HEK293 (cell line): ENCODE data around the gene C1orf21.

ENCODE experiments used
- REST ChIP-seq: fragments of 450-650 bp; formaldehyde crosslinking; IDR thresholded peaks from 2 replicates; pipeline ENCODE4 v1.5.1; 2016; ENCODE audit warnings: missing biosample characterization, missing genetic modification characterization
- TCF7L2 ChIP-seq: IDR thresholded peaks from 2 replicates; pipeline ENCODE4 v1.6.1; 2011; ENCODE audit warnings: low read depth, mild to moderate bottlenecking, inconsistent platforms, low read length, moderate library complexity, borderline replicate concordance
- ZBTB21 ChIP-seq: fragments of 450-650 bp; formaldehyde crosslinking; IDR thresholded peaks from 2 replicates; pipeline ENCODE4 v1.5.1; 2017; ENCODE audit warnings: missing biosample characterization, missing genetic modification characterization
- ZBTB48 ChIP-seq: fragments of 450-650 bp; formaldehyde crosslinking; IDR thresholded peaks from 2 replicates; pipeline ENCODE4 v1.5.1; 2016; ENCODE audit warnings: missing biosample characterization, missing genetic modification characterization
- ZNF114 ChIP-seq: fragments of 450-650 bp; formaldehyde crosslinking; IDR thresholded peaks from 2 replicates; pipeline ENCODE4 v1.5.0; 2017; ENCODE audit warnings: missing biosample characterization, missing genetic modification characterization
- ZNF558 ChIP-seq: fragments of 450-650 bp; formaldehyde crosslinking; IDR thresholded peaks from 2 replicates; pipeline ENCODE4 v1.5.1; 2016; ENCODE audit warnings: missing biosample characterization, missing genetic modification characterization
- ZNF639 ChIP-seq: fragments of 450-650 bp; formaldehyde crosslinking; IDR thresholded peaks from 2 replicates; pipeline ENCODE4 v1.5.1; 2016; ENCODE audit warnings: missing biosample characterization, missing genetic modification characterization
- ZNF670 ChIP-seq: fragments of 450-650 bp; formaldehyde crosslinking; IDR thresholded peaks from 2 replicates; pipeline ENCODE4 v1.5.1; 2016; ENCODE audit warnings: missing biosample characterization, missing genetic modification characterization, low read depth
- ZNF747 ChIP-seq: fragments of 450-650 bp; formaldehyde crosslinking; IDR thresholded peaks from 2 replicates; pipeline ENCODE4 v1.5.1; 2016; ENCODE audit warnings: missing biosample characterization, missing genetic modification characterization
- TF ChIP-seq, protein P1 (sequence below): fragments of 450-650 bp; formaldehyde crosslinking; IDR thresholded peaks from 2 replicates; pipeline ENCODE4 v1.5.1; 2017; ENCODE audit warnings: missing biosample characterization, missing genetic modification characterization
- TF ChIP-seq, protein P2 (sequence below): fragments of 450-650 bp; formaldehyde crosslinking; IDR thresholded peaks from 2 replicates; pipeline ENCODE4 v1.5.1; 2016; ENCODE audit warnings: missing biosample characterization, missing genetic modification characterization

GRCh38 chr1:184497959-184498723 is 111.3 kb downstream of the C1orf21 start:
- no peak for TF ChIP-seq REST (tag by site-specific recombination)
- no peak for TF ChIP-seq ZNF114 (tag by site-specific recombination)
- TF ChIP-seq, protein P1, sequence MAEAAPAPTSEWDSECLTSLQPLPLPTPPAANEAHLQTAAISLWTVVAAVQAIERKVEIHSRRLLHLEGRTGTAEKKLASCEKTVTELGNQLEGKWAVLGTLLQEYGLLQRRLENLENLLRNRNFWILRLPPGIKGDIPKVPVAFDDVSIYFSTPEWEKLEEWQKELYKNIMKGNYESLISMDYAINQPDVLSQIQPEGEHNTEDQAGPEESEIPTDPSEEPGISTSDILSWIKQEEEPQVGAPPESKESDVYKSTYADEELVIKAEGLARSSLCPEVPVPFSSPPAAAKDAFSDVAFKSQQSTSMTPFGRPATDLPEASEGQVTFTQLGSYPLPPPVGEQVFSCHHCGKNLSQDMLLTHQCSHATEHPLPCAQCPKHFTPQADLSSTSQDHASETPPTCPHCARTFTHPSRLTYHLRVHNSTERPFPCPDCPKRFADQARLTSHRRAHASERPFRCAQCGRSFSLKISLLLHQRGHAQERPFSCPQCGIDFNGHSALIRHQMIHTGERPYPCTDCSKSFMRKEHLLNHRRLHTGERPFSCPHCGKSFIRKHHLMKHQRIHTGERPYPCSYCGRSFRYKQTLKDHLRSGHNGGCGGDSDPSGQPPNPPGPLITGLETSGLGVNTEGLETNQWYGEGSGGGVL: no peak
- no peak for TF ChIP-seq ZNF670 (tag by site-specific recombination)
- TF ChIP-seq ZBTB48 (tag by site-specific recombination): no peak
- TF ChIP-seq, protein P2, sequence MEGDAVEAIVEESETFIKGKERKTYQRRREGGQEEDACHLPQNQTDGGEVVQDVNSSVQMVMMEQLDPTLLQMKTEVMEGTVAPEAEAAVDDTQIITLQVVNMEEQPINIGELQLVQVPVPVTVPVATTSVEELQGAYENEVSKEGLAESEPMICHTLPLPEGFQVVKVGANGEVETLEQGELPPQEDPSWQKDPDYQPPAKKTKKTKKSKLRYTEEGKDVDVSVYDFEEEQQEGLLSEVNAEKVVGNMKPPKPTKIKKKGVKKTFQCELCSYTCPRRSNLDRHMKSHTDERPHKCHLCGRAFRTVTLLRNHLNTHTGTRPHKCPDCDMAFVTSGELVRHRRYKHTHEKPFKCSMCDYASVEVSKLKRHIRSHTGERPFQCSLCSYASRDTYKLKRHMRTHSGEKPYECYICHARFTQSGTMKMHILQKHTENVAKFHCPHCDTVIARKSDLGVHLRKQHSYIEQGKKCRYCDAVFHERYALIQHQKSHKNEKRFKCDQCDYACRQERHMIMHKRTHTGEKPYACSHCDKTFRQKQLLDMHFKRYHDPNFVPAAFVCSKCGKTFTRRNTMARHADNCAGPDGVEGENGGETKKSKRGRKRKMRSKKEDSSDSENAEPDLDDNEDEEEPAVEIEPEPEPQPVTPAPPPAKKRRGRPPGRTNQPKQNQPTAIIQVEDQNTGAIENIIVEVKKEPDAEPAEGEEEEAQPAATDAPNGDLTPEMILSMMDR (tag by site-specific recombination): 0 out of 2 replicates have a peak, but pooled peaks have one; percentile 14
- TF ChIP-seq TCF7L2: no peak
- no peak for TF ChIP-seq ZBTB21 (tag by site-specific recombination)
- no peak for TF ChIP-seq ZNF747
- TF ChIP-seq ZNF558 (tag by site-specific recombination): no peak
- no peak for TF ChIP-seq ZNF639 (tag by site-specific recombination)
